ENCODE measurements around the gene EIF1.

DNA sequence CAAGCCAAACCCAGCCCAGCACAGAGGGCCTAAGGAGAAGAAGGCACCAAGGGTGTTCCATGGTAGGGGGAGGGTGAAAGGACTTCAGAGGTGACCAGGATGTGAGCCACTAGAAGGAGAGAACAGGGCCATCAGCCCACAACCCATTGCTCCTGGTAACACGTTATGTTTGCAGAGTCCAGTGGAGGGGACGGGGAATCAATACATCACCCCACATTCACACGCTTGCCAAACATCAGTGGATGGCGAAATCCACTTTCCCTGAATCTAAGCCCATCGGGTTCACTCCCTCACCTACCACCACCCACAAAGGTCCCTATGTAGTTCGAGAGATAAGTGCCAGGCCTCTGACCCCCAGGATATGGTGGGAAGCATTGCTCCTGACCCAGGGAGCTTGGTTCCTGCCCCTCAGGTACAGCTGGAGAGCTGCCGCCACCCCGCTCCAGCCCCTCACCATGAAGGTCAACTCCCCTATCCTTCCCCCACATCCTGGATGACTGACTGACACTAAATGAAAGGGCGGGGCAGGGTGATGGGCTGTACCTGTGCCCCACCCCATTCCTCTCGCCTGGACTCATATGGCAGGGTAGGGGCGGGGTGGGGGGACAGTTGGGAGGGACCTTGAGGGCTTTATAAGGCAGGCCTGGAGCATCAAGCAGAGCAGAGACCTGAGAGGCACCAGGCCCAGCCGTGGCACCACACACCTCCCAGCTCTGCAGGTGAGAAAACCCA, 23.1 kb downstream of the EIF1 start, which contains the start of gene GAST:
- TF ChIP-seq, protein P1, sequence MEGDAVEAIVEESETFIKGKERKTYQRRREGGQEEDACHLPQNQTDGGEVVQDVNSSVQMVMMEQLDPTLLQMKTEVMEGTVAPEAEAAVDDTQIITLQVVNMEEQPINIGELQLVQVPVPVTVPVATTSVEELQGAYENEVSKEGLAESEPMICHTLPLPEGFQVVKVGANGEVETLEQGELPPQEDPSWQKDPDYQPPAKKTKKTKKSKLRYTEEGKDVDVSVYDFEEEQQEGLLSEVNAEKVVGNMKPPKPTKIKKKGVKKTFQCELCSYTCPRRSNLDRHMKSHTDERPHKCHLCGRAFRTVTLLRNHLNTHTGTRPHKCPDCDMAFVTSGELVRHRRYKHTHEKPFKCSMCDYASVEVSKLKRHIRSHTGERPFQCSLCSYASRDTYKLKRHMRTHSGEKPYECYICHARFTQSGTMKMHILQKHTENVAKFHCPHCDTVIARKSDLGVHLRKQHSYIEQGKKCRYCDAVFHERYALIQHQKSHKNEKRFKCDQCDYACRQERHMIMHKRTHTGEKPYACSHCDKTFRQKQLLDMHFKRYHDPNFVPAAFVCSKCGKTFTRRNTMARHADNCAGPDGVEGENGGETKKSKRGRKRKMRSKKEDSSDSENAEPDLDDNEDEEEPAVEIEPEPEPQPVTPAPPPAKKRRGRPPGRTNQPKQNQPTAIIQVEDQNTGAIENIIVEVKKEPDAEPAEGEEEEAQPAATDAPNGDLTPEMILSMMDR (IDR thresholded peaks at IDR 0.05) = no peak
- TF ChIP-seq POLR2A (IDR thresholded peaks at IDR 0.05) = no peak
